Measurements from ENCODE around the gene HRH3.

Gene HRH3

DNA sequence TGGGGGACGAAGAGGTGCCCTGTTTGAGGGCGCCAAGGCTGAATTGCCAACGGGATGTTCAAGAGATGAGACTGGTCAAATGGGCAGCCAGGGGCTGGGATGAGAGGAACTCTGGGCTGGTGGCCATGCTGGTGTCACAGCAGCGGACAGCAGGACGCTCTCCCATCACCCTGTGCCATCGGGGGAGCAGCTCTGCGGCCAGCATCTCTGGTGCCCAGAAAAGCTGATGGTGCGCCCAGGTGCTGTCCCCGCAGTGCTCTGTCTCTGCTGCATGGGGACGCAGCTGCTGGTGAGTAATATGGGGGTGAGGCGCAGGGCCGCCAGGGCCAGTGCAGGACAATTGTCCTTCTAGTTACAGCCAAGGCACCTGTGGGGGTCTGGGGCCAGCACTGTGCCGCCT is 4.9 kb upstream of the HRH3 start:
- no peak overlapping the region for H3K4me3 ChIP-seq (ENCODE audit: low read length)
- no peaks in the 10 kb centered on the region for H3K9me2 ChIP-seq (replicated peaks; ENCODE audit: control insufficient read depth, low read length)
- no peak for TF ChIP-seq EZH2phosphoT487 (IDR thresholded peaks at IDR 0.05; ENCODE audit: borderline replicate concordance, low read length)
- TF ChIP-seq, protein P1, sequence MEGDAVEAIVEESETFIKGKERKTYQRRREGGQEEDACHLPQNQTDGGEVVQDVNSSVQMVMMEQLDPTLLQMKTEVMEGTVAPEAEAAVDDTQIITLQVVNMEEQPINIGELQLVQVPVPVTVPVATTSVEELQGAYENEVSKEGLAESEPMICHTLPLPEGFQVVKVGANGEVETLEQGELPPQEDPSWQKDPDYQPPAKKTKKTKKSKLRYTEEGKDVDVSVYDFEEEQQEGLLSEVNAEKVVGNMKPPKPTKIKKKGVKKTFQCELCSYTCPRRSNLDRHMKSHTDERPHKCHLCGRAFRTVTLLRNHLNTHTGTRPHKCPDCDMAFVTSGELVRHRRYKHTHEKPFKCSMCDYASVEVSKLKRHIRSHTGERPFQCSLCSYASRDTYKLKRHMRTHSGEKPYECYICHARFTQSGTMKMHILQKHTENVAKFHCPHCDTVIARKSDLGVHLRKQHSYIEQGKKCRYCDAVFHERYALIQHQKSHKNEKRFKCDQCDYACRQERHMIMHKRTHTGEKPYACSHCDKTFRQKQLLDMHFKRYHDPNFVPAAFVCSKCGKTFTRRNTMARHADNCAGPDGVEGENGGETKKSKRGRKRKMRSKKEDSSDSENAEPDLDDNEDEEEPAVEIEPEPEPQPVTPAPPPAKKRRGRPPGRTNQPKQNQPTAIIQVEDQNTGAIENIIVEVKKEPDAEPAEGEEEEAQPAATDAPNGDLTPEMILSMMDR (IDR thresholded peaks at IDR 0.05; ENCODE audit: low read depth, low read length, poor library complexity, severe bottlenecking), result no peak
- peaks cover 9% of the 10 kb centered on the region; the same call in 1 of the 2 replicates for H4K20me1 ChIP-seq (ENCODE audit: control insufficient read depth, insufficient read depth, low read depth, low read length)
- H3K4me1 ChIP-seq (ENCODE audit: control insufficient read depth, low read length), result peaks cover 3% of the 10 kb centered on the region; the same call in 1 of the 2 replicates
- no peak overlapping the region for H3K27ac ChIP-seq (ENCODE audit: low read depth, low read length)
- peaks cover 16% of the 10 kb centered on the region for H3K27me3 ChIP-seq (ENCODE audit: control insufficient read depth, low read length)
- H3K79me2 ChIP-seq (ENCODE audit: control insufficient read depth, low read length), result no peaks in the 10 kb centered on the region
- no peak overlapping the region for H3K4me2 ChIP-seq (ENCODE audit: low read length)
- H3K9me3 ChIP-seq (ENCODE audit: control insufficient read depth, insufficient read depth, low read length), result no peaks in the 10 kb centered on the region; the same call in 1 of the 2 replicates
- no peaks in the 10 kb centered on the region for H3F3A ChIP-seq (ENCODE audit: control insufficient read depth, insufficient read depth)
- H3K36me3 ChIP-seq (ENCODE audit: control insufficient read depth, low read length), result no peaks in the 10 kb centered on the region

DNA sequence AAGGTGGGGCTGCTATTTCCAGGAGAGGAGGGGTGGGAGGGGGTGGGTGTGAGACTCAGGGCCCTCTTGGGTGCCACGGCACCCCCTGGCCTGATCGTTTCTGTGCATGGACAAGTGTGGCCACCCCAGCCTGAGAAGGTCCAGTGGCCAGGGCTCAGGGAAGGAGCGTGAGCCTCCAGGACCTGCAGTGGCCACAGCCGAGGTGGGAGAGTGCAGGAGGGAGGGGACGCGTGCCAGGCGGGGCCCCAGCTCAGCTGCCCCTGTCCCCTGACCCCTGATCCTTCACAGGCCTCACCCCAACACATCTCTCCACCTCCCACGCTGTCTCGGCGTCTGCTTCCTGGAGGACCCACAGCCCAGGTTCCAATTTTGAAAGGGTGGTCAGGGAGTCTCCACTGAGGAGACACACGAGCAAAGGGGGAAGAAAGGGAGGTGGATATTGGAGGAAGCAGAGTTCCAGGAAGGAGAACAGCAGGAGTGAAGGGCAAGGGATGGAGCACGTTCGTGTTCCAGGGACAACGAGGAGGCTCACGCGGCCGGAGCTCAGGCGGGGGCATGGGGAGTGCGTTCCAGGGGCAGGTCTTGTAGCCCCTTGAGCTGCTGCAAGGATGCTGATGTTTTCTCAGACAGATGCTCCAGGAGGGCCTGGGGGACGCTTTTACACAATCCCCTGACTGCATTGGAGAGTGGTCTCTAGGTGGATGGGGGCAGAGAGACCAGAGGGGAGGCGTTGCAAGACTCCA is 4.2 kb upstream of the HRH3 start:
- H3K4me1 ChIP-seq (ENCODE audit: control insufficient read depth, low read length), result peaks cover 7% of the 10 kb centered on the region
- H3K9me2 ChIP-seq (replicated peaks; ENCODE audit: control insufficient read depth, low read length), result no peaks in the 10 kb centered on the region
- H3F3A ChIP-seq (ENCODE audit: control insufficient read depth, insufficient read depth), result no peaks in the 10 kb centered on the region
- no peak overlapping the region for H3K4me2 ChIP-seq (ENCODE audit: low read length)
- TF ChIP-seq EZH2phosphoT487 (IDR thresholded peaks at IDR 0.05; ENCODE audit: borderline replicate concordance, low read length), result no peak
- TF ChIP-seq, protein P1 (IDR thresholded peaks at IDR 0.05; ENCODE audit: low read depth, low read length, poor library complexity, severe bottlenecking), result no peak
- peaks cover 20% of the 10 kb centered on the region for H3K27me3 ChIP-seq (ENCODE audit: control insufficient read depth, low read length)
- H3K9me3 ChIP-seq (ENCODE audit: control insufficient read depth, insufficient read depth, low read length), result no peaks in the 10 kb centered on the region
- no peaks in the 10 kb centered on the region for H3K36me3 ChIP-seq (ENCODE audit: control insufficient read depth, low read length)
- no peak overlapping the region for H3K27ac ChIP-seq (ENCODE audit: low read depth, low read length)
- H3K79me2 ChIP-seq (ENCODE audit: control insufficient read depth, low read length), result no peaks in the 10 kb centered on the region
- peaks cover 12% of the 10 kb centered on the region; the same call in 1 of the 2 replicates for H4K20me1 ChIP-seq (ENCODE audit: control insufficient read depth, insufficient read depth, low read depth, low read length)
- no peak overlapping the region for H3K4me3 ChIP-seq (ENCODE audit: low read length)

DNA sequence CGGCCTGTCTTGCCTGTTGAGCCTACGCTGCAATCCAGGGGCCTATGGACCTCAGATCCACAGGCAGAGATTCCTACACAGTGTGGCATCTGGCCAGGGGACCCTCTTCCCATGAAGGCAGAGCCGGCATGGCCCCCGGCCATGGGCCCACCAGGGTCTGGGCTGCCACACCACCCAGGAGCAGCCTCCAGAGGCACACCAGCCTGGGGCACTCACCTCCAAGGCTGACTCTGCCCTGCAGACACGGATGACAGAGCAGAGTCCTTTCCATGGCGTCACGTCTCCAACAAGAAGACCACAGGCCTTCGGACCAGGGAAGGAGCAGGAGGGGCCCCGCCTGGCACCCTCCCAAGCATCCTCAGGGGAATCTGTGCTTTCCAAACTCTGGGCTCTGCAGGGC is 3.5 kb upstream of the HRH3 start:
- Histone ChIP-seq H3K9me2 (replicated peaks; ENCODE audit: control insufficient read depth, low read length) (no peaks in the 10 kb centered on the region), H3K27ac (ENCODE audit: low read depth, low read length) (no peak overlapping the region), H3K79me2 (ENCODE audit: control insufficient read depth, low read length) (no peaks in the 10 kb centered on the region), H3K9me3 (ENCODE audit: control insufficient read depth, insufficient read depth, low read length) (no peaks in the 10 kb centered on the region), H3K4me2 (ENCODE audit: low read length) (no peak overlapping the region), H3K36me3 (ENCODE audit: control insufficient read depth, low read length) (no peaks in the 10 kb centered on the region), H3K4me1 (ENCODE audit: control insufficient read depth, low read length) (peaks cover 14% of the 10 kb centered on the region), H3K27me3 (ENCODE audit: control insufficient read depth, low read length) (peaks cover 27% of the 10 kb centered on the region), H3K4me3 (ENCODE audit: low read length) (no peak overlapping the region), H4K20me1 (ENCODE audit: control insufficient read depth, insufficient read depth, low read depth, low read length) (peaks cover 13% of the 10 kb centered on the region; the same call in 1 of the 2 replicates), H3F3A (ENCODE audit: control insufficient read depth, insufficient read depth) (no peaks in the 10 kb centered on the region)
- TF ChIP-seq, protein P1 (IDR thresholded peaks at IDR 0.05; ENCODE audit: low read depth, low read length, poor library complexity, severe bottlenecking), result no peak
- TF ChIP-seq EZH2phosphoT487 (IDR thresholded peaks at IDR 0.05; ENCODE audit: borderline replicate concordance, low read length), result no peak
